Activated CD4-positive, alpha-beta T cell treated with anti-CD3 and anti-CD28 coated beads, Interleukin-2, Interleukin-6, amounts not matched to agents 100 ng/mL and 50 ng/mL, durations not matched to agents 16 hours and 8 hours (primary cell): ENCODE measurements around the gene RBMY1B.
"Not testable (repeated sequence)": the region's sequence is repeated elsewhere in the genome, so short reads cannot be mapped to it uniquely, and the experiment has no call there.

Source experiments
- DNase-seq: peaks from one replicate; pipeline ENCODE4 v3.0.0-alpha.2; 2020

The RBMY1B gene

DNA sequence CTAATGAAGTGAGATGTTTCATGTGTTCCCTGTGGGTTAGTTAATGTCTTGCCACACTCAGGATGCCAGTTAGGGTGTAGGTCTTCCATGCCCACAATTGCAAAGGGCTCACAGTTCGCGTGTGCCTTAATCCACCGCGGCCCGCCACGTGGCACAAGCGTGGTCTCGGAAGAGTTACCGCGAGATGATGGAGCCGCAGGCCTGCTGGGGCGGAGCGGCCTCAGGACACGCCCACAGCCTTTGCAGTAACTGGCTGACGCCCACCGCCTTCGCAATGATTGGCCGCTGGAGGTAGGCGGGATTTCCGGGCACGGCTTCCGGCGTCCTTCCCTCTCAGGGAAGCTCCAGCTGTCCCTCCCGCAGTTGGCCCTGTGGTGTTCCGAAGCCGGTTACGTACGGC, at the start of gene RBMY1B:
Gene RBMY1B (plus strand): TSS at position 301 of the 400 bp plus-strand sequence. CDS start 2,013 bp downstream, outside the sequence.
- not testable (repeated sequence) for DNase-seq

DNA sequence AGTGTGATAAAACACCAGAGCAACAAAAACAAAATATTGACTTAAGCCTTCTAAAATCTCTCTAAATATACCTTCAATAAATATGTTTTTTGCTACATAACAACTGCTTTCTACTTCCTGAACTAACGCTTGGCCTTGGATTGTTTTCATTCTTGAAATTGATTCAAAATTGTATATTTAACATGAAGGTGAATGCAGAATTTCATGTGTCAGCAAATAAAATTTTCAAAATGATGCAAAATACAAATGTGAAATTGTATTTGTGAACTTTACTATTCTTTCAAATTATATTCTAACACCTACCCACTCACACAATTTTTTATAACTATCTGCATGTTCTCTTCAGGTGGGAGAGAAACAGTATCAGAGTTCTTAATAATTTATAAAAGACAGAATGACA, 48.2 kb upstream of the RBMY1B start:
- DNase-seq, result not testable (repeated sequence)

DNA sequence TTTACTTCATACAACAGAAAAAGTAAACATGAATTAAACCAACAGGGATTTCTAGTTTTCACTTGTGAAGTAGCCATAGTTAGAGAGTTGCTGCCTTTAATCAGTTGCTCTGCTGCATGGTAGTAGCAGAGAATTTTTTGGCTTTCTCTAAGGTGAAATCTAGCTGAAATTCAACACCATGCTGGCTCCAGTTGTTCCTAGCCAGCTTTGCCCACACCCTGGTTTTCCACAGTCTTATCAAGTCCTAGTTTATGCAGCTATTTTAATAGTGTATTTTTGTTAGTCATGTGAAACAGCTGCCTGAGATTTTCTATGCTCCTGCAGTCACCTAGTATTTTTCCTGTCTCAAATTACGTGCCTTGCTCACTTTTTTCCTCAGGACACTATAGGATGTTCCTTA, 28.2 kb upstream of the RBMY1B start:
- DNase-seq, result no peak

DNA sequence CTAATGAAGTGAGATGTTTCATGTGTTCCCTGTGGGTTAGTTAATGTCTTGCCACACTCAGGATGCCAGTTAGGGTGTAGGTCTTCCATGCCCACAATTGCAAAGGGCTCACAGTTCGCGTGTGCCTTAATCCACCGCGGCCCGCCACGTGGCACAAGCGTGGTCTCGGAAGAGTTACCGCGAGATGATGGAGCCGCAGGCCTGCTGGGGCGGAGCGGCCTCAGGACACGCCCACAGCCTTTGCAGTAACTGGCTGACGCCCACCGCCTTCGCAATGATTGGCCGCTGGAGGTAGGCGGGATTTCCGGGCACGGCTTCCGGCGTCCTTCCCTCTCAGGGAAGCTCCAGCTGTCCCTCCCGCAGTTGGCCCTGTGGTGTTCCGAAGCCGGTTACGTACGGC, 23.4 kb downstream of the RBMY1B start, which contains the start of gene RBMY1A1:
Gene RBMY1A1 (plus strand): TSS at position 301 of the 400 bp plus-strand sequence. CDS start 2,013 bp downstream, outside the sequence.
- not testable (repeated sequence) for DNase-seq

DNA sequence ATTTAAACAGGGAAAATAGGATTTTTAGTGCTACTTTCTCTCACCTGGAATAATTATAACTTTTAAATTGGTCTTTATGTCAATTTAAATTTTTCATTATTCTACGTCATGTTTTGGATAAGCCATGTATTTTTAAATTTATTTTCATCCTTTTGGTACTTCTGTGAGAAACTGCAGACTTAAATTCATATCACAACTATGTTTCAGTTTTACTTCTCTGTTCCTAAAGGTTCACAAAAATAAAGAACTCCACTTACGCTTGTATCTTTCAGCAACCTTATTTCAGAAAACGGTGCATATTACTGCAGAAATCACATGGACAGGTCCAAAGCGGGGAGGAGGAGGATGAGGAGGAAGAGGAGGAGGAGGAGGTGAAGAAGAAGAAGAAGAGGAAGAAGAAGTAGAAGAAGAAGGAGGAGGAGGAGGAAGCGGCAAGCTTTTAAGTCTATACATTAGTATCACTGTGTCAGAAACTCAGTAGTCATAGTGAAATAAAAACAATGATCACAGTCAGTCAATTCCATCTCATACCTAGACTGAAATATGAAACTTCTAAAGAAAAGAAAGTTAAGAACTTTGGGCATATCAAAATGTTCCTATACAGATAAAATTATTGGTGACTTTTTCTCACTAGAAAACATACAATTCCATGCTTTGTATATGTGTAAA, 48.3 kb downstream of the RBMY1B start:
- not testable (repeated sequence) for DNase-seq
